Subcutaneous adipose tissue (tissue), 4 donors: ENCODE data around the gene MCTP2. TPM values are rescaled to one million over a fixed set of nuclear protein-coding genes. Genes with fewer than 3 reads are reported as not detected.

Source experiments
- CTCF ChIP-seq: fragments of 450-650 bp; IDR thresholded peaks from one replicate; pipeline ENCODE4 v1.5.1; 2016; ENCODE audit warnings: low read depth, mild to moderate bottlenecking, control low read depth, antibody characterized with exemption, moderate library complexity
- total RNA-seq, 4 donors: library from RNA; depleted of rRNA; stranded (reverse); fragments of >200 nt; gene quantifications; one replicate each; pipeline ENCODE4 v1.1.0, GENCODE V29; 2016

The MCTP2 gene
- total RNA-seq, 4 donors from 2014 or later, result 2.6 to 5.5 (median 4.6) TPM

GRCh38 chr15:94199725-94200124, 31.6 kb upstream of the MCTP2 start:
- no peak for TF ChIP-seq CTCF

- no peak for TF ChIP-seq CTCF
Measured at GRCh38 chr15:94203306-94203705, 28.1 kb upstream of the MCTP2 start.

GRCh38 chr15:94205366-94205765, 26.0 kb upstream of the MCTP2 start:
- TF ChIP-seq CTCF, result no peak

- no peak for TF ChIP-seq CTCF
Measured at GRCh38 chr15:94206463-94207167, 24.7 kb upstream of the MCTP2 start.

- TF ChIP-seq CTCF, result no peak
Measured at GRCh38 chr15:94212291-94212690, 19.1 kb upstream of the MCTP2 start.

GRCh38 chr15:94225616-94226015, 5.7 kb upstream of the MCTP2 start:
- TF ChIP-seq CTCF, result no peak

GRCh38 chr15:94228611-94229010, 2.8 kb upstream of the MCTP2 start:
- TF ChIP-seq CTCF, result no peak
